ENCODE measurements around the gene IL24.
A peak's percentile ranks its signal among the peaks of the same experiment; 100 is the strongest.

Gene IL24

DNA sequence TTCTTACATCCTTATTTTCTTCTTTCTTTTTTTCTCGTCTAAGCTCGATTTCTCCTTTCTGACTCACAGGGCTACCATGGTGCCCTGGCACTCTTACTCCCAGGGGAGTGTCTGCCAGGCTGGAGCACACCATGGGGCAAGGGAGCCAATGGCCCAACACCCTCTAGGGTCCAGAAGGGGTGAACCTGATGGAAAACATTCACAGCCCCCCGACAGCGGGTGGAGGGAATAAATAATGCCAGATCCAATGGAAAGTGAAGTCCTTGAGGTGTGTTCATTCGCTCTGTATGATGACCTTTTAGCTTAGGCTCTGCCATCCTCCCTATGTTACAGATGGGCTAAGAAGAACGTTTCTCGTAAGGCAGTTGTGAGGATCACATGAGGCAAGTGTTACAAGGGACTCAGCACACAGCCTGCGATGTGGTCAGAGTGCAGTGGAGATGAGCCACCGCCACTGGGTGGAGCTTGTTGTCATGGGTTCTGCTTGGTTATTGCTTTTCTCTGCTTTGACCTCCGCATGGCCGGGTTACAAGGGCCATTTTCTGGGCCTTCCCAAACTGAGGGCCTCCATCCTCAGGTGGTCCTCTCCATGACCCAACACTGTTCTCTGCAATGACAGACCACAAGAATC, 28.0 kb downstream of the IL24 start:
- no peak for DNase-seq (ENCODE audit: low read depth)

DNA sequence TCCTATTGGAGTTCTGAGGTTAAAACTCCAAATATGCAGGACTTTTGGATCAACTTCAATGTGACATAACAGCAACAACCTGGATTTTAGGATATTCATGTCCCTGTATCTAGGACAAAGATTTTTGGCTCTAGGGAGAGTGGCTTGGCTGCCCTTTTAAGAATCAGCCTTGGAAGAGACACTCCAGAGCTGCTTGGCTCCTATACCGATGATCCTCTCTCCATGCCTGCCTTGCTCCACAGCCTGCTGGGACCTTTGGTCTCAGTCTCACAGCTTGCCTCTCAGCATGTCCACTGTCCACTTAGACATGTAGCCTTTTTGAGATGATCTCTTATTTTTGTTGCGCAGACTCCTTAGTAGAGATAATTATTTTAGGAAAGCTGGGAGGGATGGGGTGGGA, 29.0 kb downstream of the IL24 start:
- DNase-seq (ENCODE audit: low read depth), result no peak

DNA sequence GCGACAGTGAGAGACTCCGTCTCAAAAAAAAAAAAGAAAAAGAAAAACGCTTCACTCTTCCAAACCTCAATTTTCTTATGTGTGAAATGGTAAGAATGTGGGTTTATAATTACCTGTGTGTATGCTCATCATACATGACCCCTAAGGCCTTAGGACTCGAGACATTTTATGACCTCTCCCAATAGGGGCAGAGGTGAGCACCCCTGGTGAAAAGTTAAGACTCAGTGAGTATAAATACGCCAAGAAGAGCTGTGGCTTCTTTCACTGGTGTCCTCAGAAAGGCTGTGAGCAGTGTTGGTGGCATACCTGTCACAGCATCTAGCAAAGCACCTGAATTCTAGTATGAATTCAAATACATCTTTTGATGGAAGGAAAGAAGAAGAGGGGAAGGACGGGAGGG, 32.3 kb downstream of the IL24 start:
- DNase-seq (ENCODE audit: low read depth), result no peak

DNA sequence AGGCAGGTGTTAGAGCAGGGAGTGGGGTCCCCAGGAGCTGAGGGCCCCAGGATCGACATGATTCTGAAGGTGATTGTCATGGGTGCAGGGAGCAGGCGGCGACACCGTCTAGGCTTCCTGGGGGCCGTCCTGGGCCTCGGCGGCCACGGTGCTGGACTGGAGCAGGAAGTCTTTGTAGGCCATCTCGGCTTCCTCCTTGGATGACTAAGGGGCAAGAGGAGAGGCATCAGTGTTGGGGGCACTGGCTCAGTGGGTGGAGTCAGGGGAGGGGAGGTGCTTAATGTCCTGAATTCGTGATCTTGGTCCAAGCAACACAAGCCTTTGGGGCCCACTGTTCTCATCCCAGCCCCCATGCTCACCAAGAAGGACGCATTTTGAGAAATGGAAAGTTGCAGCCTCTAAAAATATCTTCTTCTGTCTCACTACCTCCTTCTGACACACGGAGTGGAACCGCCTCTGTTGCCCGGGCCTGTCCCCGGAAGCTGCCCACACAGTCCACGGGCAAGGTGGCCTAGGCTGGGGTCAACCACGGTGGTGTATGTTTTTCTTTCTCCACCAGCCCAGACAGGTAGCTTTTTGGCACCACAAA, 33.1 kb downstream of the IL24 start:
- DNase-seq (ENCODE audit: low read depth), result no peak

DNA sequence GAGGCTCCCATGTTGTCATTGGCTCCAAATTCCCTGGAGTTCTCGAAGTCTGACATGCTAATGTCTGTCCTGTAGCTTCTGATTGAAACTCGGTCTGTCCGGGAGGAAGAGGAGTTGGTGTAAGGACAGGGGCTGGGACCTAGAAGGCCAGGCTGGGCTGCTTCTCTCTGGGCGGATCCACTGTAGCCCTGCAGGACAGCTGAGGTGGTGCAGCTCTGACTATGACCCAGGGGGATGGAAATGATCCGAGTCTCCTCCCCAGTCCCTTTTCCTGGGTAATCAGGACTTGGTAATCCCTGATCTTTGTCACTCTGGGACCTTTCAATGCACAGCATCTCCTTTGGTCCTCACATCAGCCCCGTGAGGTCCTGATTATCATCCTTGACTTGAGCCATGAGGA, 34.5 kb downstream of the IL24 start:
- no peak for DNase-seq (ENCODE audit: low read depth)

DNA sequence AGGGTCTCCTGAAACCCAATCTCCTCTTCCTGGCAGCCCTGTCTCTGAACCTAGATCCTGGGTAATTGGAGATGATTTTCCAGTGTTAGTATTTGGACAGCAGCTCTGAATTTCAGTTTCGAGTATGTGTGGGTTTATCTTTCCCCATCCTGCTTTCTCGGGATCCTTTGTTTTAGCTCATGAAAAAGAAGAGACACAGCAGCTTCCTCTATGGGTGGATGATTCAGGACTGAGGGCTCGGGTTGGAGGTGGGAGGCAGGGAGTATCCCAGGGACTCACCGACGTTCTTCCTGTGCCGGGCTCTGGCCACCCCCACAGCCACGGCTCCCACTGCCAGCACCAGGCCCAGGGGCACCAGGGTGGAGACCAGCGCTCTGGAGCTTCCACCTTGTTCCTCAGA, 34.9 kb downstream of the IL24 start:
- DNase-seq (ENCODE audit: low read depth), result no peak

DNA sequence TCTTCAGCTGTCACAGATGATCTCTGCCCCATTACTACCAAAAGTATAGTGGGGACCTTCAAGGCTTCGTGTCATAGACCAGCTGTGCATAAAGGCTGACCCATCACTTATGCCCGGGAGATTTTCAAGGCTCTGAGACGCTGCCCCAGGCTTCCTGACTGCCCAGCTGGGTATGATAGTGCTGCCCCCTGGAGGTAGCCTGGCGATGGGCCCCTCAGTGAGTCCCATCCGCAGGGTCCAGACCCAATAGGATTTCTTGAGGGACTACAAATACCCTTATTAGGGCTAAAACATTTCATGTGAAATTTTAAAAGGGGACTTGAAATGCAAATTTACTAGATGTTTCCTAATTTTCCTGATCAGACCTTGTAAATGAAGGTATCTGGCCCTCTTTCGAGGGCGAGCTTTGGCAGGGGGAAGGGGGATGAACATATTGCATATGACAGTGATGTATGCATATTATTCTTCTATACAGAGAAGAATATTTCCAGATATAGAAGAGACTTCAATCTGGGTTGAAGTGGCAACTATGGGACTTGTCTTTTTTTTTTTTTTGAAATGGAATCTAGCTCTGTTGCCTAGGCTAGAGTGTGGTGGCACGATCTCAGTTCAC, 36.2 kb downstream of the IL24 start:
- DNase-seq (ENCODE audit: low read depth), result peak; percentile 27

DNA sequence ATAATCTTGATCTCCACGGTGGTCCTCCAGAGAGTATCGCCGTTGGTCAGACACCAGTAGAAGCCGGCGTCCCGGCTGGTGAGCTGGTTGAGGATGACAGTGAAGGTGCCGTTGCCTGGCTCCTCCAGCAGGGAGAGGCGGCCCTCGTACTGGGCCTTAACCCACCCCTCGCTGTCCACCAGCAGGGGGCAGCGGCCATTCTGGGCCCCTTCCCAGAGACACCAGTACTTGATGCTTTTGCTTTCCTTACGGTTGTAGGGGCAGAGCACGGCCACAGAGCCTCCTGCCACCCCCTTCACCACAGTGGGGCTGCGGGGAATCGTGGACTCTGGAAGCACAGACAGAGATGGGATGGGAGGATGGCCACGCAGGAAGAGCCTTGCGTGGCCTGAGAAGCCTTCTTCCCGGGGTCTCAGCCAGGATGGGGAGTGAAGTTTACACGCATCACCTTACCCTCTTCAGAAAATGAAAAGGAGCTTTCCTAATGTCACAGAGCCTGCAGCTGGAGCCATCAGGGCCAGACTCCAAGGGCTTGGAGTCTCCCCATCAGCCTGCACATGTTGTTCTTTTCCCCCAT, 38.3 kb downstream of the IL24 start:
- no peak for DNase-seq (ENCODE audit: low read depth)

DNA sequence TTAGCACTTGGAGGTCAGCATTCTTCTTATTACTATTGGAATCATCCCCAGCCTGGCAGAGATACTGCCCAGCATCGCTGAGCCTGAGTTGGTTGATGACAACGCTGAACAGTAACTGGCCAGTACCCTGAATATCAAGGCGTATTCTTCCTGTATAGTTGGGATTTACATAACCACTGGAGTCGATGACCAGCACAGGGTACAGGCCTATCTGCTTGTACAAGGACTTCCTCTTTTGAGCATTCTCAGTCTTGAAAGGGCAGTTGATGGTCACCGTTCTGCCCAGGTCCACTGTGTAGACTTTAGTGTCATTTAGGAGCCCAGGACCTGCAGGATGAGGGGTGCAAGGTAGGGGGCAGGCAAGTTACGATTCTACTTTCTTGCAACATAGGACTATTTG, 40.2 kb downstream of the IL24 start:
- DNase-seq (ENCODE audit: low read depth), result no peak

DNA sequence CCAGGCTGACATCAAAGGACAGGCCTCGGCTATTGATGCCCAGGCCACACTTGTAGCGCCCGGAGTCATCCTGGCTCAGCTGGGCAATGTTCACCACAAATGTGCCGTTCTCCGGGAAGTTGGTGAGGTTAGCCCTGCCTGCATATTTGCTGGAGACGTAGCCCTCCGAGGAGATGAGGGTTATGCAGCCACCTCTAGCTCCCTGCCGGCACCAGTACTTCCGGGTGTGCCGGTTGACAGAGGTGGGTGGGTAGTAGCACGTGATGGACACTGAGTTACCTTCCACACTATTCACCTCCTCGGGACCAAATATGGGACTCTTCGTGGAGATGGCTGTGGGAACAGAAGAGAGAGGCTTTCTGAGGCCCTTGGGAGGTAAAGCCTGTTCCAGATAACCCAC, 41.9 kb downstream of the IL24 start:
- no peak for DNase-seq (ENCODE audit: low read depth)

DNA sequence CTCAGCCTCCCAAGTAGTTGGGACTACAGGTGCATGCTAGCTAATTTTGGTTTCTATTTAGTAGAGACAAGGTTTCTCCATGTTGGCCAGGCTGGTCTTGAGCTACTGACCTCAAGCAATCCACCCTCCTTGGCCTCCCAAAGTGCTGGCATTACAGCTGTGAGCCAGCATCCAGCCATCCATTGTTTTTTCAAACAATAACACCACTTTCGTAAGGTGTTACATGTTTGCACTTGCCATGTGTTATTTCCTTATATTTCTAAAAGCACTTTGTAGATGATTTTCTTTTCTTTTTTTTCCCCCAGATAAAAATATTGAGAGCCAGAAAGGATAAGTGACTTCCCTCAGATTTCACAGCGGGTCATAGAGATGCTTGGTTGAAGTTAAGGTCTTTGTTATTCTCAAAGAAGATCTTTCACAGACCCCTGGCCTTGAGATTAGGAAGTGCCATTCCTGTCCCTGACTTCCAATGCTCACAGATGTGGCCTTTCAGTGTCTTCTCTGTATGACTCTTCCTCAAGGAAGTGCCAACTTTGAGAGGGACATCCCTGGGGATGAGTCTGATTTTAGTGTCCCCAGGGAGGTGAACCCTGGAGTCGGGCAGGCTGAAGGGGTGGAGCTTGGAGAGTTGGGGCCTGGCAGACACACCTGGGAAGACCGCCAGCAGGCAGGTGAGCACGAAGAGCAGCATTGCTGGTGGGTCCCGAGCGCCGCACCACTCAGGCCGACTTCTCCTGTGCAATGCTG, 42.8 kb downstream of the IL24 start:
- DNase-seq (ENCODE audit: low read depth), result no peak

DNA sequence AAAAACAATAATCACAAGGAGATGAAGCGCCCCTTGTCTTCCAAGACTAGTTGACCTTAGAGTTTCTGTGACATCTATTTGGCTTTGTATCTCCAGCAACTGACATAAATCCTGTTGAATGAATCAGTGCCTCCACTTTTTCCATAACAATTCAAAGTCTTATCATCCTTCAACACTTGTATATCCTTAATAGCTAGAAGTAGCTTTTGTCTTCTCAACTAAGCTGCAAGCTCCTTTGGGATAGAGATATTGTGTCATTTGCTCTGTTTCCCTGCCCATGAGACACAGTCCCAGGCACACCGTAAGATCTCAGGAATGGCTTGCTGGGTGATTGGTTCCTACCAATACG, 43.3 kb downstream of the IL24 start:
- DNase-seq (ENCODE audit: low read depth), result no peak

DNA sequence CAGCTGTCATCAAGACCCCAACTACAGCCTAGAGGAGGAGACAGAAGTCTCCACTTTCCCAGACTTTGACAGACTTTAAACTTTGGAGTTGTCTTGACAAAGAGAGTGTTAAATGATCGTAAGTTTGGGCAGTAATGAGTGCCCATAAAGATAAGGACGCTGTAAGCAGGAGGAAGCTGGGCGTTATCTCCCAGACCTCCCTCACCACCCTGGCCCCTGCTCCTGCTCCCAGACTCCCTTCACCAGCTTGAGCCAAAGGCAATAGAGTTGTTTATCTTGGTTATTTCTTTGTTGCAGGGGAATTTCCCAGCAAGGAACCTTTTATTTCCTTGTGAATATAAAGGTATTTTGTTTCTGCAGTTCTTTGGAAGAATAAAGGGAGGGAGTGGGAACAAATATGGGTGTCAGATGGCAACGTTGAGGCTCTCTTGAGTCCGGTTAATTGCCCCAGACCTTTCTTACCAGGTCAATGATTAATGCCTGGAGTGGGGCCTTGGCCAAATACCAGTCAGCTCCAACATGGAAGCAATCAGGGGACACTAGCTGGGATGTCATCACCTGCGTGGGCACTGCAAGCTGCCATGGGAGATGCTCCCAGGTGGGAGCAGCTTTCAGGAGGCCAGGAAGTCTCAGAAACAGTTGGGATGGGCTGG, 44.6 kb downstream of the IL24 start:
- no peak for DNase-seq (ENCODE audit: low read depth)

DNA sequence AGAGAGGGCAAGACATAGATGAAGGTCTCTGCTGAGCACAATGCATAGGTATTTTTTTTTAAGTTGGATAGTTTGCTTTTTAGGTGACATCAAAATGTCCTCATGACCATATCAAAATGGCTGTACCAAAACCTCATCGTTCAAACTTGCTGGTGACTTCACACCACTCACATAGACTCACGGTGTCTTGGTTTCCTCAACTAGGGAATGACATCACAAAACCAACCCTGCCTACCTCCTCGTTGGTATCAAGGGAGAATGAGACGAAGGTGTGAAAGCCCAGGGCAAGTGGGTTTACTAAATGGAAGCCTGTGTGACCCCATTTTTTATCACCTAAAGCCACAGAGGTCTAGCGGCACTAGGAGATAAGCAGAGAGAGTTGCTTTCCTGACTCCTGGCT, 47.5 kb downstream of the IL24 start:
- DNase-seq (ENCODE audit: low read depth), result no peak

DNA sequence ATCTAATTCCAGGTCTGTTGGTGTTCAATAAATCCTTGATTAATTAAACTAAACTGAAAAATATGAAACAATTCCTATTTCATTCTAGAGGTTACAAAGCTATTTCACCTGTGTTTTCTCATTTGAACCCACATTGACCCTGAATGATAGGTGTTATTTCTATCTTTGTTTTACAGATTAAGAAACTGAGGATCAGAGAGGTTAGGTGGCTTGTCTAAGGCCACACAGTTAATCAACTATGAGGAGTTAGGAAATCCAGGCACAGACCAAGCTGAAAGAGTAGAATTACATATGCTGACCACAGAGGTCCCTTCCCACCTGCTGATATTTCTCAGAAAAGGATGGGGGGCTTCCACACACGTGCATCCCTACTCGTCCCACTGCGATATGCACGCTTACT, 48.5 kb downstream of the IL24 start:
- DNase-seq (ENCODE audit: low read depth), result no peak

DNA sequence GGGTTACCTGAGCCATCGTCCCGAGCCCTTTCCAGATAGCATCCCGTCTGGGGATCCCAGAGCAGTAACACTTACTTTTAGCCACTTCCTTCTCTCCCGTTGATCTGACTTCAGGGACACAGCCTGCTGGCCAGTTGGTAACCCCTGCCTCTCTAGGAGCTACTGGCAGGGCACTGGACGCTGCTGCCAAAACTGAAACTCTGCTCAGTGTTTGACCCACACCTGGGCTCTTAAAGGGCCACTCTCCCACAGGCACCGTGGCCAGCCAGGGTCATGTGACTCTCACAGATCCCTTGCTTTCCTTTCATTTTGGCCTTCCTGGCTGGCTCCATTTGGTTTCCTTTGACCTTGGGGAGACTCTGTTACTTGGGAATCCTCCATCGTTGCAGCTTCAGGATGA, 49.0 kb downstream of the IL24 start, which contains the start of gene PIGR:
TSS of gene PIGR (minus strand) at position 206 of the 400 bp plus-strand sequence. CDS start 5,935 bp downstream, outside the sequence.
- no peak for DNase-seq (ENCODE audit: low read depth)

DNA sequence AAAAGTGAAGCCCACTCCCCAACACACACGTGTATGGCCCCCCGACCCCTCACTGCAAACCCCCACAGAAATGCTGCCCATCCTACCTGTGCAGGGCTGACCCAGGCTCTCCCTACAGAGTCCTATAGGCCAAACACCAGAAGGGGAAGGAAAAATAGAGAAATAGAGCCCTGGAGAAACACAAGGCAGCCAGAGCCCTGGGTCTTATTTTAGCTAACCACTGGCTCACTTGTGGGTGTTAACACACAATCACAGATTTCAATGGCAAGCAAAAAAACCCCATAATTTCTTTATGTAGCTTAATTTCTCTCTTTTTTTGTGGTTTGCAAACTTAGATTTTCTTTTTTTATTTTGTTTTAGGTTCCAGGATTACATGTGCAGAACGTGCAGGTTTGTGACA, 50.0 kb downstream of the IL24 start:
- no peak for DNase-seq (ENCODE audit: low read depth)

DNA sequence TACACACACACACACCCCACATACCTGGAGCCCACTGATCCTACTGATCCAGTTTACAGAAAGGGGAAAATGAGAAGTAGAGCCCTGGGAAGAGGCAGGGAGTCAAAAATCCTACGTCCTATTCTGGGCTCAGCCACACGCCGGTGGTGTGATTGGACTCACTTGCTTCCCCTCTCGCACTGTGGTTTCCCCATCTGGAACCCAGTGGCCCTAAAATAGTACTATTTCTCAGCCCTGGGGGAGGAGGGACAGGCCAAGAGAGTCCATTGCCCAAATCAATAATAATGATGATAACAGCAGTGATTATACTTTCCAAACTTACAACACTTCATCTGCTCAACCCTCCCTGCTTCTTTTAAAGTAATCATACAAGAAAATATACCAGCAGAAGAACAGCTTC, 52.0 kb downstream of the IL24 start:
- no peak for DNase-seq (ENCODE audit: low read depth)

DNA sequence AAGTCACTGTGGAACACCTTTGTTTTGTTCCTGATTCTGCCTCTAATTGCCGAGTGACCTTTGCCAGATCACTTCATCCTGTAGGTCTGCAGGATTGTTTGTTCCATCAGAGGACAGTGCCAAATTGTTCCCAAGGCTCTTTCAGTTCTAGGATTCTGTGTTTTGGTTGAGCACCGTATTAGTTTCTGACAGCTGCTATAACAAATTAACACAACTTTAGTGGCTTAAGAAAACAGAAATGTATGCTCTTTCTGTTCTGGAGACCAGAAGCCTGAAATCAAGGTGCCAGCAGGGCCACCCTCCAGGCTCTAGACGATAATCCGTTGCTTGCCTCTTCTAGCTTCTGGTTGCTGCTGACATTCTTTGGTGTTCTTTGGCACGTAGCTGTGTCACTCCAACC, 52.4 kb downstream of the IL24 start:
- DNase-seq (ENCODE audit: low read depth), result no peak

DNA sequence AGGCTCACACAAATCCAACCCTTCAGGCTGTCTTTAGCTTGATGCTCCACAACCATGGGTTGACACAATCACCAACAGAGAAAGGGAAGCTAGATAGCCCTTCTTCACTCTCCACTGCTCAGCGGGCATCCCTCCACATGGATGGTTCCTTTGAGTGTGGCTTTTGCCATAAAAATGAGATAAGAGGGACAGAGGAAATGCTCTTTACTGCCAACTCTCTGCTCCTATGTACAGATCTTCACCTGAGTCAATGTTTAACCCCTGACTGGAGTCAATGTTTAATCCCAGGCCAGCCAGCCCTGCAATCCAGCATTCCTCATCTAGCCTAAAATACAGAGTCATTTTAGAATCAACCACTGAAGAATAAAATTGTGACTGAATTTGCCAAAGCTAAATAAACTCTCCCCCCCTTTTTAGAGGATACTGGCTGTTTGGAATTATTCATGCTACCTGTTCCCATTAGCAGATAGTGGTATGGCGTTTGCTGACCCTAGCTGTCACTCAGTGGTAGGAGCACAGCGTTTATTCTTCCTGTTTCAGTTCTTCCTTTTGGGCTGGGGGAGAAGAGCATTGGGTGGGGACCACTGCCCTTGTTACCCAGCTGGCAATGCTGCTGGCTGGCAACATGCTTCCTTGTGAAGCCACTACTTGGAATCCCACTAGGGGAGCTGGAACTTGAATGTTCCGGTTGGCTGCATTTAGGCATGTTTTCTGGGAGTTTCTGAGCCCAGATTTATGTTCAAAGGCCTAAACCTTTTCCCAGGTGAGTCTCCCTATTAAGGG, 54.3 kb downstream of the IL24 start:
- no peak for DNase-seq (ENCODE audit: low read depth)

DNA sequence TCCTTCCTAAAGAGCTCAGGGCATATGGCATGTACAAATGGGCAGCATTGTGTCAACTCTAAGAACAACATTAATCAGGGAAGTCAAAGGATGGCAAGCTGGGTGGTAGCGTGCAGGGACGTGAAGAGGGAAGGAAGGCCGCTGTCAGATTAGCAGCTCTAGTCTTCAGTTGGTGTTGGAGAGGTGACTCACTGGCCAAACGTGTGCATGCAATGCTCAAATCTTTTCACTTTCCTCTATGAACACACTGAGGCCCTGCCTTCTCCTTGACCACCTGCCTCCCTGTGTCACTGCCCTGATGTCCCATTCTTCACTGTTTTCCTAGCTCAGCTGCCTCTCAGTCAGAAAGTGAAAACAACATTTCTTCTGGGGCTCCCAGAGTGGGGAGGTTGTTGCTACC, 54.9 kb downstream of the IL24 start:
- DNase-seq (ENCODE audit: low read depth), result no peak

DNA sequence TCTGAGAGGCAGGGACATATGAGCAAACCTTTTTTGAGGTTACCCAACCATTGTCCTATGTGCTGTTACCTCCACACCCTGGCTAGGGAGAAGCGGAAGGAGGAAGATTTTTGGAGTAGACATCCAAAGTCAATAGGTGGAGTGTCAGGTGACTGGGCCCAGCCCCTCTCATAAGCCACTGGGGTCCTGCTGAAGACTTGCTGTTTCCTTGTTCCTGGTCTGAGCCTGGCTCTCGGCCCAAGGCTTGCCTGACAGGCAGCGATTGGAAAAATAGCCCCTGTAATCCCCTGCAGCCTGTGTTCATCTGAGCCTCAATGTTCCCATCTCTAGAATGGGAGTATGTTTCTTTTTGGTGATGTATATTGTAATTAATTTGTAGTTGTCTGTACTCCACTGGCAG, 55.9 kb downstream of the IL24 start:
- DNase-seq (ENCODE audit: low read depth), result no peak

Measured in T-helper 22 cell (primary cell).